HG03280 (cell line): ENCODE results near the gene WBP2.

Source experiments
- ATAC-seq: cut with Tn5 transposase; IDR thresholded peaks from one replicate; pipeline ENCODE4 v1.9.1; 2021; ENCODE audit warnings: mild to moderate bottlenecking, moderate library complexity; ENCODE audit not compliant: unreplicated experiment

The WBP2 gene

GRCh38 chr17:75855310-75856061 is at the start of gene WBP2:
Gene WBP2, minus strand, starts transcription at chr17:75855335. Its CDS starts 38 bp downstream, at chr17:75855297.
- peak; percentile 85 for ATAC-seq

DNA sequence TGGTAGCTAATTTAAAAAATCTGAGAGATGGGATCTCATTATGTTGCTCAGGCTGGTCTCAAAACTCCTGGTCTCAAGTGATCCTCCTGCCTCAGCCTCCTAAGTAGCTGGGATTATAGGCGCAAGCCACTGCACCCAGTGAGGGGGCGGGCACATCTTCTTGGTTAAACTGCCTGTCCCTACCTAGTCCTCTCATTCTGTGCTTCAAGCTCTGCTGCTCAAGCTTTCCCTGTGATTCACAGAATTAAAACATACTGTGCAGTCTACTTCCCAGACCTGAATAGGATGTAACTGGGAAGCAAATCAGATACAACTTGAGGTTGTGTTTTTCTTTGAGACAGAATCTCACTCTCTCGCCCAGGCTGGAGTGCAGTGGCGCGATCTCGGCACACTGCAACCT is 47.3 kb upstream of the WBP2 start:
- no peak for ATAC-seq

DNA sequence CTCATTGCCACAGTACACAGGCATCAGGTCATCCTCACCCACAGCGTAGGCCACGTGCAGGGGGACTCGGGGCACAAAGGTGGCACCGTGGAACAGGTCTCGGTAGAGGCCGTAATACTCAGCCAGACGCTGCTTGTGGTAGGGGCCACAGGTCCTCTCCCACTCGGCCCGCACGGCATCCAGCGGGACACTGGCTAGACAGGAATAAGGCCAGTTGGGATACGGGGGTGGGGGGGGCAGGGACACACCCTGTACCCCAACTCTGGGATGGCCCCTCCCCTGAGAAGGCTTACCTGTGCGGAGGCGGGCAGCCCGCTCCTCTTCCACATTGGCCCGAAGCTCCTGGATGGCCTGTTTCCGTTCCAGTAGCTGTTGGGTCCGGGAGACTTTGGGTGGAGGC is 46.6 kb upstream of the WBP2 start:
- no peak for ATAC-seq

DNA sequence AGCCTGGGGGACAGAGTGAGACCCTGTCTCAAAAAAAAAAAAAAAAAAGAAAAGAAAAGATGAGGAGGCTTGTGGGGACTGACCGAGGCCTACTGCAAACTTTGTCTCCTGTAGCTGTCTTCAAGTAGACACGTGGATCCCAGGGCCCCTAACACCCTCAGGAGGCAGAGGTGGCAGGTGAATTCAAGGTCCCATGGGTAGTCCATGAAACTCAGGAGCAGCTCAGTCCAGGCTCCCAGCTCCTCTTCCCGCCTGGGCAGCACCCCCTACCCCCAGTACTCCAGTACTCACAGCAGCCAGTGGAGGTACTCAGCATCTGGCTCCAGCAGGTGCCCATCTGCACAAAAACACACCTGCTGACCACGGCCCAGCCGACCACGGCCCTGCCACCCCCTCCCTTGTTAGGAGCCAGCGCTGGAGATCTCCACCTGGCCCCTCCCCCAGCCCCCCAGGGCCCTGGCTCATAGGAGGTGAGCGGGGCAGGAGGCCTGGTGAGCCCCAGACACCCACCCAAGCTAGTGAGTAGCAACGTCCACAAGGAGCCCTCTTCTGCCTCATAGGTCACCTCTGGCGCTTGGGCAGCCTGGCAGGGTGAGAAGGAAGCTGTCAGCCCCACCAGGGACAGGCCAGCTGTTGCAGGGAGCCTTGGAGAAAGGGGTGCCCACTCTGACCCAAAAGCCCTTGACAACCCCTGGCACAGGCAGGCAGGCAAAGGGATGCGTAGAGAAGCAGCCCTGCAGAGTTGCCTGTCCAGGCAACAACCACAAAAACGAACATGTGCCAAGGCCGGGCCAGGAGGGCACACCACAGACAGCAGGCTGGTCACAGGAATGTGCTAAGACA is 45.8 kb upstream of the WBP2 start:
- no peak for ATAC-seq

- ATAC-seq = no peak
Measured at GRCh38 chr17:75899767-75900468, 44.8 kb upstream of the WBP2 start.

GRCh38 chr17:75899353-75899752 is 44.2 kb upstream of the WBP2 start:
- no peak for ATAC-seq

DNA sequence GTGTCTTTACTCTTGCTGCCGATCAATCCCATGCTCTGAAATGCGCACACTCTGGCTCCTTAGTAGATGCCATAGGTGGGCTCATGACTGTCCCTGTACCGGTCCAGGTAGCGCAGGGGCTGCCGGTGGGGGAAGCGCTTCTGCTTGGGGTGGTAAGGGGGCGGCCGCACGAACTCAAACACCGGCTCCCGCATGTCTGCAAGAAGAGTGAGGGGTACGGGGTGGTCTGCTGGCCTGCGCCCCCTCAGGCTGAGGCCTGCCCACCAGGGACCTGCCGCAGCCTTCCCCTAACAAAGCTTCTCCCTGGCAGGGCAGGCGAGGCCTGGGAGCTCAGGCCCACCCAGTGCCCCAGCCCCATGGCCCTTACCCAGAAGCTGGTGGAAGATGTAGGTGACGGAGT is 43.7 kb upstream of the WBP2 start:
- ATAC-seq = no peak

GRCh38 chr17:75898065-75898464 is 42.9 kb upstream of the WBP2 start:
- ATAC-seq = no peak

- ATAC-seq = no peak
Measured at GRCh38 chr17:75897160-75898019, 42.3 kb upstream of the WBP2 start.

GRCh38 chr17:75896415-75897159 is 41.5 kb upstream of the WBP2 start, which contains the start of gene TRIM65:
Gene TRIM65, minus strand, starts transcription at chr17:75896951. Its CDS starts 14 bp downstream, at chr17:75896937.
- ATAC-seq = peak; percentile 61

- ATAC-seq = no peak
Measured at GRCh38 chr17:75895370-75896155, 40.4 kb upstream of the WBP2 start.

DNA sequence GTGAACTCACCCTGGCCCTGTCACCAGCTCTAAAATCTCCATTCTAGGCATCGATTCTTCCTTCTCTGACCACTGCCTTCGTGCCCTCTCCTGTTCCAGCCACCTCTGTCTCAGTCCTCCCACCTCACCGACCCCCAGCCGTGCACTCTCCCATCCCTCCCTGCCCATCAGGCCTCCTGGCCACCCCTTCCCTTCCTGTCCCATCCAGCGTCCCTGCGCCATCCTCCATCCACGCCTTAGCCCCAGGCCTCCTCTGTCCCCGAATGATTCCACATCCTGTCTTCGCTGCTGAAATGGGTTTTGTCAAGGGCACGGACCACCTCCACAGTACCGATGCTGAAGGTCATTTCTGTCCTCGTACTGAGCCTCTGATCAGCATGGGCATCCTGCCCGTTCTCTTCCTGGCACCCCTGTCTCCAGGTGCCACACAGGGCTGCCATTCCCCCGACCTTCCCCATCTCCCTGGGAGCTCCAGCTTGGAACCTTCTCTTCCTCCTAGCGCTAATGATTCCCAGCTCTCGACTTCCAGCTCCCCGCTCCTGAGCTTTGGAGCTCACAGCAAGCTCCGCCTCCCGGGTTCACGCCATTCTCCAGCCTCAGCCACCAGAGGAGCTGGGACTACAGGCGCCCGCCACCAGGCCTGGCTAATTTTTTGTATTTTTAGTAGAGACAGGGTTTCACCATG is 39.1 kb upstream of the WBP2 start:
- no peak for ATAC-seq

DNA sequence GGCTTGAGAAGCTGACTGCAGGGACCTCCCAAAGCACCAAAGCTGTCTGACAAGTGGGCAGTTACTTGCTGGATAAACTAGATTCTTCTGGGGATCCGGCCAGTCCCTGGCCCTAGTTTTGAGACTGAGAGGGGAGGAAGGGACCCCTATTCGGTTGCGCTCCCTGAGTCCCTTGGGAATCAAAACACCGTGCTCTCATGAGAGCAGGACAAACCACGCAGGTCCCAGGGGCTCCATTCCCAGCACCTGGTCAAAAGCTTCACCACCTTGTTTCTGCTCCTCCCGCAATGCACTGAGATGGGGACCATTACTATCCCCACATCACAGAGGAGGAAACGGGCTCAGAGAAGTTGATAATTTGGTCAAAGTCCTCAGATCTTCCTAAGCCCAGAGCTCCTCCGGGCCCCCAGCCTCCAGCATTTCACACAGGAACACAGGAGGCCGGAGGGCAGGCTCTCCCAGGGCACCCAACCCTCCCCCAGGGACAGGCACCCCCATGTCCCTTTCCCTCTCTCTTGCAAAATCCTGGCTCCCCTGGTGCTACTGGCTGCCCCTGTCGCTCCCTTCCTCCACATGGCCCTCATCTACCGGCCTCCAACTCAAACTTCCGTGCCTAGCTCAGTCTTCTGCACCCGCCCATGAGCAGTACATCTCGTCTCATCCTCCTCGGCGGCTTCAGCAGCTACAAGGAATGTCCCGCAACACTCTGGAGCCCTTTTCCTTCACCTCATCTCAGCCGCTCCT is 38.3 kb upstream of the WBP2 start:
- ATAC-seq = no peak

DNA sequence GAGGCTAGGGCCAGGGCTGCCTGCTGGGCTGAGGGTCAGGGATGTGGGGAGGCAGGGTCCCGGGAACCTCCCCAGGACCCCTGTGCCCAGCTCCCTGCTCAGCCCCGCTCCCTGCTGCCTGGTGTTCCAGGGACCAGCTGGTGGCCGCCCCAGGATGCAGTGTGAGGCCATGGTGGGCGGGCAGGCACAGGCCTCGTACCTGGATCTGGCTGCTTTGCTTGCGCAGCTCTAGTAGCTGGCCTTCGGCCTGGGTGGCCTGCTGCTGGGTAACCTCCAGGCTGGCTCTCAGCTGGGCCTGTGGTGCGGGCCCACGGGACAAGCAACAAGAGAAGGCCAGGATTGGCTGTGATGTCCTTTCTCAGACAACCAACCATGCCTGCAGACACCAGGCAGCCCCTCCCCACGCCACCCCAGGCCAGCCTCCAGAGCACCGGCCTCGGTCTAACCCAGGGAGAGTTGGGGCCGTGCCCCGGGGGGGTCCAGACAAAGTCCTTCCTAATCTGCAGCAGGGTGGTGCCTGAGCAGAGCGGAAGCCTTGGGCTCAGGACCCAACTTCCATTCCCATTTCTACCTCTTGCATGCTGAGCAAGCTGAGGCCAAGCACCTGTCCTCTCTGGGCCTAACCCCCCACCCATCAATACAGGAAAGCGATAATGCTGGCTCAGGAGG is 37.6 kb upstream of the WBP2 start:
- ATAC-seq = no peak

GRCh38 chr17:75891605-75892555 is 36.7 kb upstream of the WBP2 start:
- ATAC-seq = no peak

GRCh38 chr17:75891022-75891604 is 36.0 kb upstream of the WBP2 start:
- ATAC-seq = no peak
